HFFc6 (cell line): Measurements from ENCODE around the gene AGR3. TPM values are rescaled to one million over a fixed set of nuclear protein-coding genes. Genes with fewer than 3 reads are reported as not detected.

Experiments
- DNase-seq: peaks from one replicate; pipeline ENCODE4 v3.0.0-alpha.2; 2018
- H3K27ac Mint-ChIP-seq: 2 replicates; pipeline ENCODE4 v1.8.0; 2020; ENCODE audit warnings: mild to moderate bottlenecking, mixed read lengths
- H3K27me3 Mint-ChIP-seq: 2 replicates; pipeline ENCODE4 v1.8.0; 2021; ENCODE audit warnings: mild to moderate bottlenecking, moderate library complexity, mixed read lengths; ENCODE audit not compliant: insufficient read depth
- H3K36me3 Mint-ChIP-seq: 2 replicates; pipeline ENCODE4 v1.8.0; 2021; ENCODE audit warnings: low read depth, mixed read lengths
- H3K4me1 Mint-ChIP-seq: 2 replicates; pipeline ENCODE4 v1.8.0; 2020; ENCODE audit warnings: low read depth, mixed read lengths
- H3K4me3 Mint-ChIP-seq: 2 replicates; pipeline ENCODE4 v1.8.0; 2020; ENCODE audit warnings: mild to moderate bottlenecking, moderate library complexity, mixed read lengths
- H3K9me3 Mint-ChIP-seq: 2 replicates; pipeline ENCODE4 v1.8.0; 2020; ENCODE audit warnings: mild to moderate bottlenecking, mixed read lengths
- total RNA-seq, 6 experiments: library from RNA; stranded (reverse); fragmentation: NEBNext Ultra II Directional; extraction: Animal tissue kit (Norgen Biotek cat#: 25700); gene quantifications; 2 replicates in 1 of 6; 3 replicates in 5 of 6; pipeline ENCODE4 v1.2.3, GENCODE V29; 2021
- TF ChIP-seq, protein P1 (sequence below): fragments of 200-600 bp; sonication (generic); IDR thresholded peaks from 2 replicates; pipeline ENCODE4 v1.5.0; 2021; ENCODE audit warnings: antibody characterized with exemption, mild to moderate bottlenecking

The AGR3 gene
- total RNA-seq, 6 experiments from 2014 or later: not detected

GRCh38 chr7:16913643-16914042 is 31.9 kb upstream of the AGR3 start:
- Mint-ChIP-seq H3K27ac (no peak overlapping the region), H3K9me3 (no peaks in the 10 kb centered on the region; the same call in 1 of the 2 replicates), H3K36me3 (0 out of 2 replicates have a peak, but pooled peaks cover 12% of the 10 kb centered on the region), H3K27me3 (no peaks in the 10 kb centered on the region; the same call in 1 of the 2 replicates), H3K4me3 (no peak overlapping the region), H3K4me1 (peaks cover 45% of the 10 kb centered on the region)
- DNase-seq: no peak
- TF ChIP-seq, protein P1, sequence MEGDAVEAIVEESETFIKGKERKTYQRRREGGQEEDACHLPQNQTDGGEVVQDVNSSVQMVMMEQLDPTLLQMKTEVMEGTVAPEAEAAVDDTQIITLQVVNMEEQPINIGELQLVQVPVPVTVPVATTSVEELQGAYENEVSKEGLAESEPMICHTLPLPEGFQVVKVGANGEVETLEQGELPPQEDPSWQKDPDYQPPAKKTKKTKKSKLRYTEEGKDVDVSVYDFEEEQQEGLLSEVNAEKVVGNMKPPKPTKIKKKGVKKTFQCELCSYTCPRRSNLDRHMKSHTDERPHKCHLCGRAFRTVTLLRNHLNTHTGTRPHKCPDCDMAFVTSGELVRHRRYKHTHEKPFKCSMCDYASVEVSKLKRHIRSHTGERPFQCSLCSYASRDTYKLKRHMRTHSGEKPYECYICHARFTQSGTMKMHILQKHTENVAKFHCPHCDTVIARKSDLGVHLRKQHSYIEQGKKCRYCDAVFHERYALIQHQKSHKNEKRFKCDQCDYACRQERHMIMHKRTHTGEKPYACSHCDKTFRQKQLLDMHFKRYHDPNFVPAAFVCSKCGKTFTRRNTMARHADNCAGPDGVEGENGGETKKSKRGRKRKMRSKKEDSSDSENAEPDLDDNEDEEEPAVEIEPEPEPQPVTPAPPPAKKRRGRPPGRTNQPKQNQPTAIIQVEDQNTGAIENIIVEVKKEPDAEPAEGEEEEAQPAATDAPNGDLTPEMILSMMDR: no peak

- Mint-ChIP-seq H3K27me3 (no peaks in the 10 kb centered on the region; the same call in 1 of the 2 replicates), H3K4me3 (no peak overlapping the region), H3K27ac (no peak overlapping the region), H3K9me3 (no peaks in the 10 kb centered on the region; the same call in 1 of the 2 replicates), H3K4me1 (peaks cover 34% of the 10 kb centered on the region), H3K36me3 (0 out of 2 replicates have a peak, but pooled peaks cover 12% of the 10 kb centered on the region)
- DNase-seq: no peak
- TF ChIP-seq, protein P1: no peak
These were observed 30.8 kb upstream of the AGR3 start for GRCh38 chr7:16912540-16912939.

GRCh38 chr7:16908561-16908960 is 26.8 kb upstream of the AGR3 start:
- H3K4me1 Mint-ChIP-seq: peaks cover 11% of the 10 kb centered on the region
- 0 out of 2 replicates have a peak, but pooled peaks cover 6% of the 10 kb centered on the region for H3K36me3 Mint-ChIP-seq
- TF ChIP-seq, protein P1: no peak
- no peaks in the 10 kb centered on the region; the same call in 1 of the 2 replicates for H3K27me3 Mint-ChIP-seq
- H3K4me3 Mint-ChIP-seq: no peak overlapping the region
- no peak for DNase-seq
- H3K9me3 Mint-ChIP-seq: no peaks in the 10 kb centered on the region; the same call in 1 of the 2 replicates
- no peak overlapping the region for H3K27ac Mint-ChIP-seq

GRCh38 chr7:16905300-16906044 is 23.7 kb upstream of the AGR3 start:
- peak; percentile 17 for DNase-seq
- Mint-ChIP-seq H3K36me3 (no peaks in the 10 kb centered on the region), H3K27ac (0 out of 2 replicates have a peak overlapping the region, but pooled peaks have one; percentile 30), H3K4me3 (no peak overlapping the region), H3K27me3 (no peaks in the 10 kb centered on the region), H3K4me1 (peaks cover 11% of the 10 kb centered on the region), H3K9me3 (no peaks in the 10 kb centered on the region)
- TF ChIP-seq, protein P1: no peak

DNA sequence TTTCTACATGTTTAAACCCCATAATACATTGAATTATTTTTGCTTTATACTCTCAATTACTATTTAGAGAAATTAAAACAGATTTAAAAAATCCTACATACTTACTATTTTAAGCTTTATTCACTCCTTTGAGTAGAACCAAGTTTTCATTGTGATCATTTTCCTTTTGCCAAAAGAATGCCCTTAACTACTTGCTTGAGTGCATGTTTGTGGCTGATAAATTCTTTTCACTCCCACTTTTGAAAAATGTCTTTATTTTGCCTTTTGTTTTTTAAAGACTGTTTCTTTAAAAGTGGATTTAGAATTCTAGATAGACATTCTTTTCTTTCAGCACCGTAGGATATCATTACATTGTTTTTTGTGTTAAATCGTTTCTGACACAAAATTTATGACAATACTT is 22.3 kb upstream of the AGR3 start:
- H3K27me3 Mint-ChIP-seq: no peaks in the 10 kb centered on the region
- peaks cover 11% of the 10 kb centered on the region for H3K4me1 Mint-ChIP-seq
- H3K36me3 Mint-ChIP-seq: no peaks in the 10 kb centered on the region
- TF ChIP-seq, protein P1: no peak
- H3K4me3 Mint-ChIP-seq: no peak overlapping the region
- no peaks in the 10 kb centered on the region for H3K9me3 Mint-ChIP-seq
- DNase-seq: no peak
- H3K27ac Mint-ChIP-seq: no peak overlapping the region
